Transverse colon (tissue), 4 donors: ENCODE measurements around the gene TCF20. TPM values are rescaled to one million over a fixed set of nuclear protein-coding genes. Genes with fewer than 3 reads are reported as not detected.
A peak's percentile ranks its signal among the peaks of the same experiment; 100 is the strongest.

Experiments used
- DNase-seq: peaks from one replicate; pipeline ENCODE4 v3.0.0-alpha.2; 2019
- H3K27ac ChIP-seq, 4 donors: fragments of 200-600 bp; sonication (generic); 2 replicates each; pipeline ENCODE4 v1.5.1; 2016 to 2018; ENCODE audit warnings: inconsistent platforms in 4 of 4
- H3K27me3 ChIP-seq: fragments of 200-600 bp; sonication (generic); 2 replicates; pipeline ENCODE4 v1.5.1; 2017; ENCODE audit warnings: inconsistent platforms
- H3K36me3 ChIP-seq, 4 donors: fragments of 200-600 bp; sonication (generic); 2 replicates each; pipeline ENCODE4 v1.5.1; 2017 to 2019; ENCODE audit warnings: inconsistent platforms in 4 of 4
- H3K4me1 ChIP-seq, 4 donors: fragments of 200-600 bp; sonication (generic); 2 replicates each; pipeline ENCODE4 v1.5.1; 2017 to 2020; ENCODE audit warnings: inconsistent platforms in 4 of 4
- H3K4me3 ChIP-seq, 4 donors: fragments of 200-600 bp; sonication (generic); 1 replicate in 1 of 4; 2 replicates in 3 of 4; pipeline versions ENCODE4 v1.5.1 to v1.6.1; 2017 to 2019; ENCODE audit warnings: inconsistent platforms in 4 of 4
- H3K9me3 ChIP-seq, 2 donors: fragments of 200-600 bp; sonication (generic); 2 replicates each; pipeline ENCODE4 v1.5.1; 2017 to 2019; ENCODE audit warnings: inconsistent platforms in 2 of 2
- EP300 ChIP-seq: sonication (generic); formaldehyde crosslinking; IDR thresholded peaks from one replicate; pipeline ENCODE4 v1.6.1; 2017; ENCODE audit warnings: antibody characterized with exemption, low read depth
- POLR2A ChIP-seq: fragments of 450-650 bp; IDR thresholded peaks from one replicate; pipeline ENCODE4 v1.6.1; 2016; ENCODE audit warnings: antibody characterized with exemption, mild to moderate bottlenecking, moderate library complexity
- POLR2AphosphoS5 ChIP-seq, 3 donors: sonication (generic); formaldehyde crosslinking; IDR thresholded peaks; one replicate each; pipeline ENCODE4 v1.6.1; 2016; ENCODE audit warnings: antibody characterized with exemption in 3 of 3
- WGBS, 2 donors: methylation state at CpG; one replicate each; pipeline ENCODE4 v1.1.5; 2018; ENCODE audit warnings: low coverage in 1 of 2; 5-methylcytosine and 5-hydroxymethylcytosine counted together
- in situ Hi-C, 4 donors: fragments of 200-750 bp; cut with MboI; loops; one replicate each; pipeline versions ENCODE4 v1.15.0 to v1.15.1; 2017; ENCODE audit warnings: low sequenced_read_pairs in 3 of 4, low pct_ligation_motif_present in 1 of 4, low pct_unique_long_range_greater_than_20kb in 1 of 4
- intact Hi-C: fragments of 100-400 bp; cut with DNase I; formaldehyde crosslinking; loops from one replicate; pipeline ENCODE4 v1.15.1; 2023; ENCODE audit warnings: low total_unique reads
- total RNA-seq, 4 donors: library from RNA; depleted of rRNA; stranded (reverse); fragments of >200 nt; gene quantifications; one replicate each; pipeline ENCODE4 v1.1.0, GENCODE V29; 2016
- TF ChIP-seq, protein P1 (sequence below), 5 experiments: fragments of 200-600 bp in 3 of 5; fragments of 450-650 bp in 2 of 5; sonication (generic) in 3 of 5; IDR thresholded peaks; 1 replicate in 2 of 5; 2 replicates in 3 of 5; pipeline ENCODE4 v1.5.1; 2016 to 2017; ENCODE audit warnings: antibody characterized with exemption in 5 of 5, inconsistent platforms in 3 of 5, mild to moderate bottlenecking in 2 of 5, moderate library complexity in 1 of 5

The TCF20 gene
- total RNA-seq, 4 donors from 2014 or later = 30.3 to 43.7 (median 42.3) TPM

DNA sequence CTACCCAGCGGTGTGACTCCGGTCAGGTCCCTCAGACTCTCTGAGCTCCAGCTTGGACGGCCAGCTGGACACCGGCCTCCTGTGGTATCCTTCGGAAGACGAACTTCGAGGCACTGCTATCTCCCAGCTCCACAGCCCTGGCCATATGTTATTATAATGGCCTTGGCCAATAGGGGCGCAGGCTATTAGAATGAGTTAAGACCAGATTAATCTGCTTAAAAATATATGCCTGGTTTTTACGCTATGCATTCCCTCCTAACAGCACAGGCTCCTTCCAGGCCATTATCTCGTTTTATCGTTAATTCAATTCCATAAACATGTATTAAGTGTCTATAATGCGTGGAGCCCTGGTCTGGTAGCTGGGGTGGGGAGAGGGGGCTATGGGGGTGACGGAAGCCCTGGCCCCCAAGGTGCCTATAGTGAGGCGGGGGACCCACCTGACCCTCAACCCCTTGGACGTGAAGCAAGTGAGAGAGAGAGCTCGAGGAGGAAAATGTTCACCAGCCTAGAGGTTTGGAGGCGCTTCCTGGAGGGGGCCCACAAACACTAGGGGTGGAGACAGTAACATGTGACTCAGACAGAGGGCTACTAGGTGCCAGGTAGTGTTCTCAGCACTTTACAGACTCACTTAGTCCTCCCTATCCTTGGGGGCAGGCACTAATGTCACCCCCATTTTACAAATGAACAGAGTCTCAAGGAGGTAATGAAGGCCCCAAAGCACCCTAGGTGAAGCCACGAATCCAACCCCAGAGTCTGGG is 37.5 kb upstream of the TCF20 start:
- no peaks in the 10 kb centered on the region for H3K9me3 ChIP-seq
- no peaks in the 10 kb centered on the region for H3K27me3 ChIP-seq
- H3K4me1 ChIP-seq = peaks cover 0 to 12% (median 8%) of the 10 kb centered on the region in 4 donors
- intact Hi-C loops = no loop called here
- DNase-seq = no peak
- WGBS, 2 donors = 89 to 94% methylated on average over 14 to 18 of the region's 18 CpGs
- in situ Hi-C loops = no loop called here
- H3K36me3 ChIP-seq = no peaks in the 10 kb centered on the region
- TF ChIP-seq POLR2A (no peak), EP300 (no peak), POLR2AphosphoS5 (IDR thresholded peaks at IDR 0.05) (no peak)
- TF ChIP-seq, protein P1, sequence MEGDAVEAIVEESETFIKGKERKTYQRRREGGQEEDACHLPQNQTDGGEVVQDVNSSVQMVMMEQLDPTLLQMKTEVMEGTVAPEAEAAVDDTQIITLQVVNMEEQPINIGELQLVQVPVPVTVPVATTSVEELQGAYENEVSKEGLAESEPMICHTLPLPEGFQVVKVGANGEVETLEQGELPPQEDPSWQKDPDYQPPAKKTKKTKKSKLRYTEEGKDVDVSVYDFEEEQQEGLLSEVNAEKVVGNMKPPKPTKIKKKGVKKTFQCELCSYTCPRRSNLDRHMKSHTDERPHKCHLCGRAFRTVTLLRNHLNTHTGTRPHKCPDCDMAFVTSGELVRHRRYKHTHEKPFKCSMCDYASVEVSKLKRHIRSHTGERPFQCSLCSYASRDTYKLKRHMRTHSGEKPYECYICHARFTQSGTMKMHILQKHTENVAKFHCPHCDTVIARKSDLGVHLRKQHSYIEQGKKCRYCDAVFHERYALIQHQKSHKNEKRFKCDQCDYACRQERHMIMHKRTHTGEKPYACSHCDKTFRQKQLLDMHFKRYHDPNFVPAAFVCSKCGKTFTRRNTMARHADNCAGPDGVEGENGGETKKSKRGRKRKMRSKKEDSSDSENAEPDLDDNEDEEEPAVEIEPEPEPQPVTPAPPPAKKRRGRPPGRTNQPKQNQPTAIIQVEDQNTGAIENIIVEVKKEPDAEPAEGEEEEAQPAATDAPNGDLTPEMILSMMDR (IDR thresholded peaks at IDR 0.05) = no peak
- no peak overlapping the region for H3K27ac ChIP-seq
- H3K4me3 ChIP-seq = no peak overlapping the region

DNA sequence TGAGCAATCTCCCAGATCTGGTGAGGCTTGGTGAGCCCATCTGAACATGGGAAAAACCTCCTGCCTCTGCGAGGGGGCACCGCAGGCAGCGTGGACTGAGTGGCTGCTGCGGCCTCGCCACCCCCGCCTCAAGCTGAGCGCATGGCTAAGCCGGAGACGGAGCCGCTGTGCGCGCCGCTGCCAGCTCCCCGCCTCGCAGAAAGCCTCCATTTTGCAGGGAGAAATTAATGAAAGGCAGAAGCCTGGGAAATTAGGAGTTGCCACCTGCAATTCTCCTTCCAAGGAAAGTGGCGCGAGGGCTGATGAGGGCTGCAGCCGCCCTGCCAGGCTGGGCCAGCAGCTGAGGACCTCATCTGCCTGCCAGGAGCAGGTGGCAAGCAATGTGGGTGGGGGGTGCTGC is 35.6 kb upstream of the TCF20 start:
- TF ChIP-seq POLR2A = no peak
- no peak for TF ChIP-seq EP300
- TF ChIP-seq, protein P1 (IDR thresholded peaks at IDR 0.05) = no peak
- TF ChIP-seq POLR2AphosphoS5 (IDR thresholded peaks at IDR 0.05) = no peak
- Histone ChIP-seq H3K36me3 (no peaks in the 10 kb centered on the region), H3K4me1 (peaks cover 6 to 20% (median 16%) of the 10 kb centered on the region in 4 donors), H3K27me3 (no peaks in the 10 kb centered on the region), H3K9me3 (no peaks in the 10 kb centered on the region), H3K27ac (no peak overlapping the region), H3K4me3 (no peak overlapping the region)
- WGBS, 2 donors = 81% methylated on average over 18 of the region's 18 CpGs; no CpG with 5 or more reads in 1 of the 2 donors
- in situ Hi-C loops (no loop called here), intact Hi-C loops (no loop called here)
- no peak for DNase-seq

DNA sequence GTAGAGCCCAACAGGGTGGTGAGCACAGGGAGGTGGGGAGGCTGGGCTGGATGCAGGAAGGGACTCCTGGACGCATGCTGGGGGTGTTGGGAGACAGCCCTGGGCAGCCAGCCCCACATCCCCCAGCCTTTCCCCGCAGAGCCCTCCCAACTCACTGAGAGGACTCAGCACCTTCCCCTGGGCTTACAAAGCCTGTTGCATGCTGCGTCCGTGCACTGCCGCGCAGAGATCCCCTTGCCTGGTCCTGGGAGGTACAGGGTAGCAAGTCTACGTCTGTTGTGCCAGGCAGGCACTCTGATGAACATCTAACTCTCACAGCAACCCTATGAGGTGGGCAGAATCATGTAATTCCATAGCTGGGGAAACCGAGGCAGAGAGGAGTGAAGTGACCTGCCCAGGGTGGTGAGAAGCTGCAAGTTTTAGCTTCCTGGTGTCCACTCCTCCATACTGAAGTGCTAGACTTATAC is 33.9 kb upstream of the TCF20 start:
- H3K4me3 ChIP-seq = no peak overlapping the region
- H3K27ac ChIP-seq = no peak overlapping the region
- intact Hi-C loops = no loop called here
- H3K4me1 ChIP-seq = peaks cover 16 to 37% (median 33%) of the 10 kb centered on the region in 4 donors
- no peak for TF ChIP-seq POLR2AphosphoS5 (IDR thresholded peaks at IDR 0.05)
- no peak for TF ChIP-seq EP300
- no peak for TF ChIP-seq POLR2A
- TF ChIP-seq, protein P1 (IDR thresholded peaks at IDR 0.05) = no peak
- no peaks in the 10 kb centered on the region for H3K9me3 ChIP-seq
- H3K36me3 ChIP-seq = no peaks in the 10 kb centered on the region
- in situ Hi-C loops = no loop called here
- 36% methylated on average over 8 of the region's 8 CpGs; no CpG with 5 or more reads in 1 of the 2 donors for WGBS, 2 donors
- no peak for DNase-seq
- no peaks in the 10 kb centered on the region for H3K27me3 ChIP-seq

DNA sequence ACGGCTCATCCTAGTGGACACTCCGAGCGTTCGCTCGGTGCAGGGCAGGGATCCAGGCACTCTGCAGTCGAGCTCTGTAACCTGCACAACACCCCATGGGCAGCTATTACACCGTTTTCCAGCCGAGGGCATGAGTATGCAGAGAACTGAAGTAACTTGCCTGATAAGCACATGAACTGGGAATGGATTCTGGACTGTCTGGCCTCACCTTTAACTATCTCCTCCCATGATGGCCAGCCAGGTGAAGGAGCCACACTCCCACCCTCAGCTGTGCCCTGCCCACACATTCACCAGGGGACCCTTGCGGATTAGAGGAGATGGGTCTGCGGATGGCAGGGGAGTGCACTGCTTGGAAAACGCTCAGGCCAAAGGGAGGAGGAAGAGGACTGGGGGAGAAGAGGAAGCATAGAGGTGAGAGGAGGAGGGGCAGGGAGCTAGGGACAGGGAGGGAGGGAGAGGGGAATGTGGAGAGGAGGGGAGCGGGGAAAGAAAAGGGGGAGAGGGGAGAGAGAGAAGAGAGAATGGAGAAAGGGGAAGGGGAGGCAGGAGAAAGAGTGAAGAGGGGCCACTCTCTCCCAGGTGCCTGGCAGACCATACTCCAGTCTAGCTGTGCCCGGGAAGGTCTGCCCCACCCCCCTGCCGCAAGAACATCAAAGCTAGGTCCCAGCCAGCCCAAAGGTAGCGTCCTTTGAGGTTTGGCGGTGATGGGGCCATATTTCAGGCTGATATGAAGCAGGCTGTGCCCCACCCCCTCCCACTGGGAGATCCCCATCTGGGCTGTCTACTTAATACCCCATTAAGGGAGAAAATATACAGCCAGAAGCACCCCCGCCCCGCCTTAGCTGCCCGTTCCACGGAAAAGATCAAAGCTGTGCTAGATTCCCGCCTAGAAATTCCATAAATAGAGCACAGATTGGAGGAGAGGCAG is 33.2 kb upstream of the TCF20 start:
- Histone ChIP-seq H3K4me1 (peaks cover 16 to 39% (median 33%) of the 10 kb centered on the region in 4 donors), H3K4me3 (no peak overlapping the region), H3K36me3 (no peaks in the 10 kb centered on the region), H3K27me3 (no peaks in the 10 kb centered on the region), H3K9me3 (no peaks in the 10 kb centered on the region), H3K27ac (peak overlapping the region in 1 of 4 donors; percentile 44)
- in situ Hi-C loops = no loop called here
- no peak for TF ChIP-seq POLR2AphosphoS5 (IDR thresholded peaks at IDR 0.05)
- TF ChIP-seq, protein P1 (IDR thresholded peaks at IDR 0.05) = no peak
- intact Hi-C loops = no loop called here
- WGBS, 2 donors = 37% methylated on average over 20 of the region's 21 CpGs; no CpG with 5 or more reads in 1 of the 2 donors
- DNase-seq = peak; percentile 46
